Sigmoid colon (tissue), 3 donors: ENCODE measurements around the gene ZFP90.

Source experiments
- POLR2A ChIP-seq, 2 donors: fragments of 450-650 bp; IDR thresholded peaks; one replicate each; pipeline ENCODE4 v1.6.1; 2016; ENCODE audit warnings: antibody characterized with exemption in 2 of 2, mild to moderate bottlenecking in 2 of 2, moderate library complexity in 2 of 2
- TF ChIP-seq, protein P1 (sequence below), 4 experiments: fragments of 450-650 bp in 3 of 4; fragments of 200-600 bp in 1 of 4; IDR thresholded peaks; one replicate each; pipeline ENCODE4 v1.5.1; 2016 to 2019; ENCODE audit warnings: antibody characterized with exemption in 4 of 4, mild to moderate bottlenecking in 3 of 4, moderate library complexity in 2 of 4

GRCh38 chr16:68564382-68564985 is 25.4 kb downstream of the ZFP90 start:
- TF ChIP-seq, protein P1, sequence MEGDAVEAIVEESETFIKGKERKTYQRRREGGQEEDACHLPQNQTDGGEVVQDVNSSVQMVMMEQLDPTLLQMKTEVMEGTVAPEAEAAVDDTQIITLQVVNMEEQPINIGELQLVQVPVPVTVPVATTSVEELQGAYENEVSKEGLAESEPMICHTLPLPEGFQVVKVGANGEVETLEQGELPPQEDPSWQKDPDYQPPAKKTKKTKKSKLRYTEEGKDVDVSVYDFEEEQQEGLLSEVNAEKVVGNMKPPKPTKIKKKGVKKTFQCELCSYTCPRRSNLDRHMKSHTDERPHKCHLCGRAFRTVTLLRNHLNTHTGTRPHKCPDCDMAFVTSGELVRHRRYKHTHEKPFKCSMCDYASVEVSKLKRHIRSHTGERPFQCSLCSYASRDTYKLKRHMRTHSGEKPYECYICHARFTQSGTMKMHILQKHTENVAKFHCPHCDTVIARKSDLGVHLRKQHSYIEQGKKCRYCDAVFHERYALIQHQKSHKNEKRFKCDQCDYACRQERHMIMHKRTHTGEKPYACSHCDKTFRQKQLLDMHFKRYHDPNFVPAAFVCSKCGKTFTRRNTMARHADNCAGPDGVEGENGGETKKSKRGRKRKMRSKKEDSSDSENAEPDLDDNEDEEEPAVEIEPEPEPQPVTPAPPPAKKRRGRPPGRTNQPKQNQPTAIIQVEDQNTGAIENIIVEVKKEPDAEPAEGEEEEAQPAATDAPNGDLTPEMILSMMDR (IDR thresholded peaks at IDR 0.05): no peak
- TF ChIP-seq POLR2A (IDR thresholded peaks at IDR 0.05): no peak
